Vagina (tissue), 2 donors: ENCODE results near the gene FNDC10. TPM values are rescaled to one million over a fixed set of nuclear protein-coding genes. Genes with fewer than 3 reads are reported as not detected.
"Not testable (repeated sequence)": the region's sequence is repeated elsewhere in the genome, so short reads cannot be mapped to it uniquely, and the experiment has no call there.

ENCODE experiments used
- DNase-seq, 2 donors: peaks; one replicate each; pipeline ENCODE4 v3.0.0-alpha.2; 2017; ENCODE audit errors: extremely low spot score in 2 of 2
- H3K27ac ChIP-seq: fragments of 200-600 bp; sonication (generic); one replicate; pipeline ENCODE4 v1.5.1; 2019
- H3K27me3 ChIP-seq: fragments of 200-600 bp; sonication (generic); one replicate; pipeline ENCODE4 v1.5.1; 2019
- H3K36me3 ChIP-seq, 2 donors: fragments of 200-600 bp; sonication (generic); one replicate each; pipeline ENCODE4 v1.5.1; 2017 to 2019
- H3K4me1 ChIP-seq: fragments of 200-600 bp; sonication (generic); one replicate; pipeline ENCODE4 v1.5.1; 2019
- H3K4me3 ChIP-seq, 2 donors: fragments of 200-600 bp; sonication (generic); 1 replicate in 1 of 2; 2 replicates in 1 of 2; pipeline ENCODE4 v1.5.1; 2016 to 2019
- H3K9me3 ChIP-seq: fragments of 200-600 bp; sonication (generic); one replicate; pipeline ENCODE4 v1.5.1; 2019
- POLR2A ChIP-seq, 2 donors: fragments of 450-650 bp; IDR thresholded peaks; one replicate each; pipeline ENCODE4 v1.6.1; 2017; ENCODE audit warnings: antibody characterized with exemption in 2 of 2, mild to moderate bottlenecking in 2 of 2, moderate library complexity in 2 of 2
- POLR2AphosphoS5 ChIP-seq, 2 donors: sonication (generic); formaldehyde crosslinking; IDR thresholded peaks; one replicate each; pipeline ENCODE4 v1.9.0; 2017; ENCODE audit warnings: antibody characterized with exemption in 2 of 2, mild to moderate bottlenecking in 2 of 2, low read depth in 1 of 2; ENCODE audit not compliant: insufficient read depth in 1 of 2
- intact Hi-C: fragments of 100-400 bp; cut with DNase I; formaldehyde crosslinking; loops from one replicate; pipeline ENCODE4 v1.15.1; 2023
- total RNA-seq: library from RNA; depleted of rRNA; stranded (reverse); fragments of >200 nt; gene quantifications from one replicate; pipeline ENCODE4 v1.2.3, GENCODE V29; 2016
- TF ChIP-seq, protein P1 (sequence below), 3 experiments: fragments of 450-650 bp in 2 of 3; fragments of 200-600 bp in 1 of 3; sonication (generic) in 1 of 3; IDR thresholded peaks; one replicate each; pipeline ENCODE4 v1.5.1; 2017 to 2019; ENCODE audit warnings: antibody characterized with exemption in 3 of 3, mild to moderate bottlenecking in 2 of 3, moderate library complexity in 2 of 3

FNDC10 gene
- total RNA-seq, 1 donor from 2014 or later, result 6.1 TPM

DNA sequence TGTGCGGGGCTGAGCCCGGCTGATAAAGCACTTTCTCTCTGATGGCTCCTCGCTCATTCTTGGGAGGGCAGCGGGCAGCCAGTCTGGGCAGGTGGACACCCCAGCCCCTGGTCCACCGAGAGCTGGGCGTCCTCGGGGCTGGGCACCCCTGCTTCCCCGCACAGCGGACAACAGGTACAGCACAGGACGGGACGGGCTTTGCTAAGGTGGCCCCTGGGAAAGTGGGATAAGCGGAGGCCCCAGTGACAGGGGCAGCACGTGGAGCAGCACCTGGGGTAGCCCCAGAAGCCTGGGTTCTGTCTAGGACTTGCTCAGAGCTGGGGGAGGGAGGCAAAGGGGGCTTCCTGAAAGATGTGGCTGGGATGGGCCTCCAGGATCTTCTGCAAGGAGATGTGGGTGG lies 34.7 kb upstream of the FNDC10 start:
- H3K36me3 ChIP-seq, result peaks cover 0 to 27% of the 10 kb centered on the region in 2 donors
- H3K9me3 ChIP-seq, H3K27me3 ChIP-seq, intact Hi-C loops, H3K4me3 ChIP-seq, H3K27ac ChIP-seq, DNase-seq: not testable (repeated sequence)
- H3K4me1 ChIP-seq, result peaks cover 21% of the 10 kb centered on the region

DNA sequence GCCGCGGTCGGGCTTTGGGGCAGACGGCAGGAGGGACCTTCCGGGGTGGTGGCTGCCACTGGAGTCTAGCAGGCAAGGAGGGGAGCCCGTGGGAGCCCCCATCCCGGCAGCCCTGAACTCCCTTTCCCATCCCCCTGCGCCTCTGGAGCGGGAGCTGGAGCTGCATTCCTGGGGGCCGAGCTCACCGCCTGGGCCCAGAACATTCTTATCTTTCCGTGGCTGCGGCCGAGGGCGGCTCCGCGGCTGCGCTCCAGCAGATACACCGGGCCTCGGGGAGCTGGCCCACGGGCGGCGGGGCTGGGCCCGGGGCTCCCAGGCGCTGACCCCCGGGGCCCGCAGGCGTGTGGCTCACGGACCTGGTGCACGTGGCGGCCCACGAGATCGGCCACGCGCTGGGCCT lies 33.5 kb upstream of the FNDC10 start:
- intact Hi-C loops, DNase-seq, H3K27me3 ChIP-seq, H3K4me3 ChIP-seq, H3K27ac ChIP-seq, H3K9me3 ChIP-seq: not testable (repeated sequence)
- peaks cover 21% of the 10 kb centered on the region for H3K4me1 ChIP-seq
- H3K36me3 ChIP-seq, result peaks cover 0 to 18% of the 10 kb centered on the region in 2 donors

DNA sequence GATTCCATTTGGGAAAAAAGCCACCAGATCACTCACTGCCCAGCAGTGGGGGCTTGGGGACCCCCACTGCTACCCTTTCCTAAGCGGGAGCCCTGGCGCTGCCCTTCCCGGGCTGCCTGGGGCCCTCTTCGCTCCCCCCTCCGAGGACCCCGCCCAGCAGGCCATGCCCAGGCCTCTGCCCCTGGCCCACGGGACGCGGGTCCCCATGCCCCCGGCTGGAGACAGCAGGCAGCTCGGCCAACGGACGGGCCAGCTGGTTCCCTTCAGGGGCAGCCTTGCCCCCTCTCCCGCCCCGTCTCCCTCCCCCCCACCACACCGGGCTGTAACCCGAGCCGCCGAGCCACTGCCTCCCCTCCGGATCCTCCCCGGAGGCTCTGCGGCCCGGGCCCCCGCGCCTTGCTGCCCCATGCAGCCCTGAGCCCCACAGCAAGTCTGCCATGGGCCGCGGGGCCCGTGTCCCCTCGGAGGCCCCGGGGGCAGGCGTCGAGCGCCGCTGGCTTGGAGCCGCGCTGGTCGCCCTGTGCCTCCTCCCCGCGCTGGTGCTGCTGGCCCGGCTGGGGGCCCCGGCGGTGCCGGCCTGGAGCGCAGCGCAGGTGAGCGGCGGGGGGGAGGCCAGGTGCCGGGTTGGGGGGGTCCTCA lies 32.0 kb upstream of the FNDC10 start, which contains the start of gene MMP23B:
Gene MMP23B (plus strand): TSS at position 392 of the 639 bp plus-strand sequence. CDS start 46 bp downstream, at position 438.
- intact Hi-C loops, result no loop called here
- Histone ChIP-seq H3K27ac (peak within 1 kb of the TSS; percentile 82), H3K4me3 (peak within 1 kb of the TSS; percentile 34 to 35), H3K36me3 (peaks cover 0 to 7% of the 10 kb centered on the region in 2 donors), H3K9me3 (no peaks in the 10 kb centered on the region), H3K27me3 (peaks cover 4% of the 10 kb centered on the region), H3K4me1 (peaks cover 22% of the 10 kb centered on the region)
- DNase-seq, result no peak
- TF ChIP-seq POLR2AphosphoS5 (IDR thresholded peaks at IDR 0.05; ENCODE audit: insufficient read depth in 1 of 2, low read depth in 1 of 2) (peak in 1 of 2 donors; percentile 45), POLR2A (IDR thresholded peaks at IDR 0.05) (no peak)

DNA sequence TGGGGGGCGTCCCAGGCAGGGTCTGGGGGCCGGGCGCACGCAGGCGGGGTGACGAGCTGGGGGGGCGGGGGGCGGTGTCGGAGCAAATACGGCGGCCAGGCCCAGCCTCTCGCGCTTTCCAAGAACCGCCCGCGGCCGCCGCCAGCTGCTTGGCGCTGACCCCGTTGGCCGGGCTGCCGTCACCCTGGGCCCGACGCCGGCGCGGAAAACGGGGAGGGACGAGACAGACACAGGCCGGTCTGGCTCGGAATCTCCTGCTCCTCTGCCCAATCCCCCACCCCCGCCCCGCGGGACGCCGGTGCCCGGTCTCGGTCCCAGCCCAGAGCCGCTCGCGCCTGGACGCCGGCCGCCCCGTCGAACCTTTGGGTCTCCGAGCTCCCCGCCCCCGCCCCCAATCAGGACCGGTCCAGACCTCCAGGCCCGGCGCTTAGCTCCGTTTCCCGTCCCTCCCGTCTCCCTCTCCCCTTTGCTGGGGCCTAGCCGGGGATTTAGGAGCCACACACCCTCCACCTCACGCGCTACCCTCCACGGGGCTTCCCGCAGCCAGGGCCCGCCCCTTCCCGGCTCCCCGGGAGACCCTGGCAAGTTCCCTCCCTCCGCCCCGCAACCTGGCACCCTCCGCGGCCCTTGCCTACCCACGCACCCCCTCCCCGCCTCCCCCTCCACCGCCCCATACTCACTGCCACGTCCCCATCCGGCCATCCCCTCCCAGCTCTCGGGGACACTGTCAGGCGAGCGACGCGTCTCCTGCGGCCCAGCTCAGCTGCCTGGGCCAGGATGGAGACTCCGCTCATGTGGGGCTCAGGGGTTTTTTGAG lies 31.2 kb upstream of the FNDC10 start:
- DNase-seq, result no peak
- H3K27me3 ChIP-seq, result peaks cover 4% of the 10 kb centered on the region
- H3K4me1 ChIP-seq, result peaks cover 26% of the 10 kb centered on the region
- H3K4me3 ChIP-seq, result peak overlapping the region; percentile 34 to 35
- TF ChIP-seq POLR2AphosphoS5 (IDR thresholded peaks at IDR 0.05; ENCODE audit: insufficient read depth in 1 of 2, low read depth in 1 of 2), result no peak
- TF ChIP-seq POLR2A (IDR thresholded peaks at IDR 0.05), result no peak
- TF ChIP-seq, protein P1, sequence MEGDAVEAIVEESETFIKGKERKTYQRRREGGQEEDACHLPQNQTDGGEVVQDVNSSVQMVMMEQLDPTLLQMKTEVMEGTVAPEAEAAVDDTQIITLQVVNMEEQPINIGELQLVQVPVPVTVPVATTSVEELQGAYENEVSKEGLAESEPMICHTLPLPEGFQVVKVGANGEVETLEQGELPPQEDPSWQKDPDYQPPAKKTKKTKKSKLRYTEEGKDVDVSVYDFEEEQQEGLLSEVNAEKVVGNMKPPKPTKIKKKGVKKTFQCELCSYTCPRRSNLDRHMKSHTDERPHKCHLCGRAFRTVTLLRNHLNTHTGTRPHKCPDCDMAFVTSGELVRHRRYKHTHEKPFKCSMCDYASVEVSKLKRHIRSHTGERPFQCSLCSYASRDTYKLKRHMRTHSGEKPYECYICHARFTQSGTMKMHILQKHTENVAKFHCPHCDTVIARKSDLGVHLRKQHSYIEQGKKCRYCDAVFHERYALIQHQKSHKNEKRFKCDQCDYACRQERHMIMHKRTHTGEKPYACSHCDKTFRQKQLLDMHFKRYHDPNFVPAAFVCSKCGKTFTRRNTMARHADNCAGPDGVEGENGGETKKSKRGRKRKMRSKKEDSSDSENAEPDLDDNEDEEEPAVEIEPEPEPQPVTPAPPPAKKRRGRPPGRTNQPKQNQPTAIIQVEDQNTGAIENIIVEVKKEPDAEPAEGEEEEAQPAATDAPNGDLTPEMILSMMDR (IDR thresholded peaks at IDR 0.05), result no peak
- intact Hi-C loops, result no loop called here
- H3K36me3 ChIP-seq, result peaks cover 0 to under 1% of the 10 kb centered on the region in 2 donors
- H3K9me3 ChIP-seq, result no peaks in the 10 kb centered on the region
- H3K27ac ChIP-seq, result peak overlapping the region; percentile 82

DNA sequence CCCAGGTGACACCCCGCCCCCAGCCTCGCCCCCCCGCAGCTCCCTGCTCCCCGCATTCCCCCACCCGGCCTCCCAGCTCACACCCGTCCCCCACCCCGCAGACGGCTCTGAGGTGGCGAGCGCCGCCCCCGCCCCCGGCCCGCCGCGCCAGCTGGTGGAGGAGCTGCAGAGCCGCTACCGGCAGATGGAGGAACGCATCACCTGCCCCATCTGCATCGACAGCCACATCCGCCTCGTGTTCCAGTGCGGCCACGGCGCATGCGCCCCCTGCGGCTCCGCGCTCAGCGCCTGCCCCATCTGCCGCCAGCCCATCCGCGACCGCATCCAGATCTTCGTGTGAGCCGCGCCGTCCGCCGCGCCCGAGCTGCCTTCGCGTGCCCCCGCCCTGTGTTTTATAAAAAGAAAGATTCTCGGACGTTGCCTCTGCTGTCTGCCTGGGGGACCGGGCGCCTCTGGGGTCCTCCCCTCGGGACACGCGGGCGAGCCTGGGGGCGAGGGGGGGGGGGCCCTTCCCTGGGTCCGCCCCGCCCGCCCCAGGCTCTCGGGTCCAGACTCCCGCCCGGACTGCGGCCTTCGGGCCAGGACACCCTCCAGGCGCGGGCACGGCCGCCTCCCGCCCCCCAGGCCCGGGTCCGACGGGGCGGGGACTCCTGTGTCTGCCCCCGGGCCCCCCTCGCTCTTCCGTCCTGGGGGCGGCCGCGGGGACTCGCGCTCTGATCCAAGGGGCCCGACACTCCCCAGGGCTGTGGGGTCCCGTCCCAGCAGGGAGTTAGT lies 30.4 kb upstream of the FNDC10 start:
- peaks cover 26% of the 10 kb centered on the region for H3K4me1 ChIP-seq
- intact Hi-C loops, result no loop called here
- H3K27ac ChIP-seq, result peak overlapping the region; percentile 82
- H3K9me3 ChIP-seq, result no peaks in the 10 kb centered on the region
- TF ChIP-seq POLR2AphosphoS5 (IDR thresholded peaks at IDR 0.05; ENCODE audit: insufficient read depth in 1 of 2, low read depth in 1 of 2) (peak in 1 of 2 donors; percentile 70), POLR2A (IDR thresholded peaks at IDR 0.05) (no peak)
- TF ChIP-seq, protein P1 (IDR thresholded peaks at IDR 0.05), result no peak
- no peaks in the 10 kb centered on the region for H3K36me3 ChIP-seq
- no peak for DNase-seq
- peak overlapping the region; percentile 34 to 35 for H3K4me3 ChIP-seq
- H3K27me3 ChIP-seq, result peaks cover 4% of the 10 kb centered on the region

DNA sequence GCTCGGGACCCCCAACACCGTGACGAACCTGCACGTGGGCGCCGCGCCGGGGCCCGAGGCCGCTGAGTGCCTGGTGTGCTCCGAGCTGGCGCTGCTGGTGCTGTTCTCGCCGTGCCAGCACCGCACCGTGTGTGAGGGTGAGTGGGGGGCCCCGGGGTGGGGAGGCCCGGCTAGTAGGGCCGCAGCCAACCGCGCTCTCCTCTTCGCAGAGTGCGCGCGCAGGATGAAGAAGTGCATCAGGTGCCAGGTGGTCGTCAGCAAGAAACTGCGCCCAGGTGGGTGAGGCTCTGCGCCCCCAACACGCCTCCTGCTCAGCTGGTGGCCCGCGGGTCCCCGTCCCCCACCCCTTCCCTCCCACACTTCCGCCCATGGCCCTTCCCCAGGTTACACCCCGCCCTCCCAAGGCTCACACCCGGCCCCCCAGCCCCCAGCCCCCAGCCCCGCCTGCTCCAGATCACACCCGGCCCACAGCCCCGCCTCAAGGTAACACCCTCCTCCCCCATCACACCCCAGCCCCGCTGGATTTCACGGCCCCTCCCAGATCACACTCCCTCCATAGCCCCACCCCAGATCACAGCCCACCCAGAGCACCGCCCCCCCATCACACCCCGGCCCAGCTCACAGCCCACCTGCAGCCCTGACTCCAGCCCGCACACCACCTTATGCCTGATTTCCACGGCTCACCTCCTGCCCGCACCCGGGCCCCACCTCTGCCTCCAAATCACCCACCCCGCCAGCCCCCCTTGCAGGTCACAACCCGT lies 29.7 kb upstream of the FNDC10 start:
- H3K4me3 ChIP-seq, result peak overlapping the region in 1 of 2 donors; percentile 24
- TF ChIP-seq POLR2A (IDR thresholded peaks at IDR 0.05) (no peak), POLR2AphosphoS5 (IDR thresholded peaks at IDR 0.05; ENCODE audit: insufficient read depth in 1 of 2, low read depth in 1 of 2) (no peak)
- TF ChIP-seq, protein P1 (IDR thresholded peaks at IDR 0.05), result no peak
- no peak for DNase-seq
- peaks cover 26% of the 10 kb centered on the region for H3K4me1 ChIP-seq
- peaks cover 4% of the 10 kb centered on the region for H3K27me3 ChIP-seq
- no peaks in the 10 kb centered on the region for H3K9me3 ChIP-seq
- no peaks in the 10 kb centered on the region for H3K36me3 ChIP-seq
- intact Hi-C loops, result no loop called here
- peak overlapping the region; percentile 82 for H3K27ac ChIP-seq
